IPS-15b (cell line): Measurements from ENCODE around the gene FYB2.

Experiments
- H3K27me3 ChIP-seq: one replicate; pipeline ENCODE4 v1.6.1; 2013; ENCODE audit warnings: low read length; ENCODE audit not compliant: control insufficient read depth, insufficient read depth
- H3K36me3 ChIP-seq: one replicate; pipeline ENCODE4 v1.6.1; 2013; ENCODE audit warnings: low read length; ENCODE audit not compliant: control insufficient read depth, insufficient read depth
- H3K4me1 ChIP-seq: one replicate; pipeline ENCODE4 v1.6.1; 2013; ENCODE audit warnings: mild to moderate bottlenecking, low read length; ENCODE audit not compliant: control insufficient read depth, insufficient read depth
- H3K4me3 ChIP-seq: one replicate; pipeline ENCODE4 v1.5.1; 2013; ENCODE audit warnings: low read depth, low read length
- H3K9ac ChIP-seq: one replicate; pipeline ENCODE4 v1.6.1; 2013; ENCODE audit warnings: low read depth, mild to moderate bottlenecking, low read length
- H3K9me3 ChIP-seq: one replicate; pipeline ENCODE4 v1.6.1; 2013; ENCODE audit warnings: mild to moderate bottlenecking, low read length; ENCODE audit not compliant: control insufficient read depth, insufficient read depth

Gene FYB2

GRCh38 chr1:56814205-56814604 lies 5.0 kb downstream of the FYB2 start:
- H3K4me1 ChIP-seq = no peaks in the 10 kb centered on the region
- H3K9ac ChIP-seq = no peak overlapping the region
- no peaks in the 10 kb centered on the region for H3K9me3 ChIP-seq
- H3K27me3 ChIP-seq = no peaks in the 10 kb centered on the region
- H3K36me3 ChIP-seq = no peaks in the 10 kb centered on the region
- no peak overlapping the region for H3K4me3 ChIP-seq

- H3K27me3 ChIP-seq = no peaks in the 10 kb centered on the region
- H3K4me1 ChIP-seq = no peaks in the 10 kb centered on the region
- H3K9ac ChIP-seq = no peak overlapping the region
- no peaks in the 10 kb centered on the region for H3K36me3 ChIP-seq
- no peaks in the 10 kb centered on the region for H3K9me3 ChIP-seq
- H3K4me3 ChIP-seq = no peak overlapping the region
Observed at GRCh38 chr1:56811331-56811730, 7.9 kb downstream of the FYB2 start.

- H3K36me3 ChIP-seq = no peaks in the 10 kb centered on the region
- no peaks in the 10 kb centered on the region for H3K4me1 ChIP-seq
- H3K9ac ChIP-seq = no peak overlapping the region
- no peak overlapping the region for H3K4me3 ChIP-seq
- H3K27me3 ChIP-seq = no peaks in the 10 kb centered on the region
- H3K9me3 ChIP-seq = no peaks in the 10 kb centered on the region
Observed at GRCh38 chr1:56808410-56808809, 10.8 kb downstream of the FYB2 start.

GRCh38 chr1:56806804-56807203 lies 12.4 kb downstream of the FYB2 start:
- no peak overlapping the region for H3K4me3 ChIP-seq
- no peak overlapping the region for H3K9ac ChIP-seq
- H3K27me3 ChIP-seq = no peaks in the 10 kb centered on the region
- no peaks in the 10 kb centered on the region for H3K36me3 ChIP-seq
- H3K4me1 ChIP-seq = no peaks in the 10 kb centered on the region
- no peaks in the 10 kb centered on the region for H3K9me3 ChIP-seq

GRCh38 chr1:56803561-56804156 lies 15.5 kb downstream of the FYB2 start:
- Histone ChIP-seq H3K9me3 (no peaks in the 10 kb centered on the region), H3K27me3 (no peaks in the 10 kb centered on the region)

GRCh38 chr1:56799605-56800400 lies 19.4 kb downstream of the FYB2 start:
- peaks cover 9% of the 10 kb centered on the region for H3K4me1 ChIP-seq
- no peak overlapping the region for H3K4me3 ChIP-seq
- H3K36me3 ChIP-seq = no peaks in the 10 kb centered on the region
- H3K9ac ChIP-seq = no peak overlapping the region
- no peaks in the 10 kb centered on the region for H3K9me3 ChIP-seq
- H3K27me3 ChIP-seq = no peaks in the 10 kb centered on the region

More at GRCh38 chr1:56803561-56804156, 15.5 kb downstream of the FYB2 start:
- Histone ChIP-seq H3K9ac (no peak overlapping the region), H3K4me1 (peaks cover 1% of the 10 kb centered on the region), H3K4me3 (no peak overlapping the region), H3K36me3 (no peaks in the 10 kb centered on the region)

- Histone ChIP-seq H3K36me3 (no peaks in the 10 kb centered on the region), H3K4me1 (peaks cover 9% of the 10 kb centered on the region), H3K9me3 (no peaks in the 10 kb centered on the region), H3K27me3 (no peaks in the 10 kb centered on the region), H3K9ac (no peak overlapping the region), H3K4me3 (no peak overlapping the region)
Observed at GRCh38 chr1:56798053-56798471, 21.1 kb downstream of the FYB2 start.

- Histone ChIP-seq H3K36me3 (no peaks in the 10 kb centered on the region), H3K4me1 (peaks cover 9% of the 10 kb centered on the region), H3K9ac (no peak overlapping the region), H3K27me3 (no peaks in the 10 kb centered on the region), H3K4me3 (no peak overlapping the region), H3K9me3 (no peaks in the 10 kb centered on the region)
Observed at GRCh38 chr1:56797065-56797685, 22.0 kb downstream of the FYB2 start.

GRCh38 chr1:56795870-56796269 lies 23.3 kb downstream of the FYB2 start:
- no peak overlapping the region for H3K4me3 ChIP-seq
- H3K27me3 ChIP-seq = no peaks in the 10 kb centered on the region
- no peaks in the 10 kb centered on the region for H3K36me3 ChIP-seq
- H3K4me1 ChIP-seq = peaks cover 9% of the 10 kb centered on the region
- no peaks in the 10 kb centered on the region for H3K9me3 ChIP-seq
- H3K9ac ChIP-seq = no peak overlapping the region

GRCh38 chr1:56790036-56790435 lies 29.2 kb downstream of the FYB2 start:
- H3K9me3 ChIP-seq = no peaks in the 10 kb centered on the region
- no peaks in the 10 kb centered on the region for H3K27me3 ChIP-seq
- no peaks in the 10 kb centered on the region for H3K36me3 ChIP-seq
- no peak overlapping the region for H3K4me3 ChIP-seq
- no peak overlapping the region for H3K9ac ChIP-seq
- H3K4me1 ChIP-seq = no peaks in the 10 kb centered on the region

- Histone ChIP-seq H3K9ac (no peak overlapping the region), H3K9me3 (no peaks in the 10 kb centered on the region), H3K36me3 (no peaks in the 10 kb centered on the region), H3K4me3 (no peak overlapping the region), H3K27me3 (no peaks in the 10 kb centered on the region), H3K4me1 (no peaks in the 10 kb centered on the region)
Observed at GRCh38 chr1:56788588-56788987, 30.6 kb downstream of the FYB2 start.

- Histone ChIP-seq H3K9me3 (no peaks in the 10 kb centered on the region), H3K4me3 (no peak overlapping the region), H3K4me1 (no peaks in the 10 kb centered on the region), H3K9ac (no peak overlapping the region), H3K27me3 (no peaks in the 10 kb centered on the region), H3K36me3 (no peaks in the 10 kb centered on the region)
Observed at GRCh38 chr1:56788102-56788501, 31.1 kb downstream of the FYB2 start.
